GM06990 (cell line): ENCODE results near the gene MED31.

ENCODE experiments used
- DNase-seq: peaks from one replicate; pipeline ENCODE4 v3.0.0-alpha.2; 2011; ENCODE audit not compliant: insufficient read length; ENCODE audit errors: extremely low read depth
- H3K27me3 ChIP-seq: replicated peaks from 2 replicates; pipeline ENCODE4 v1.6.0; 2011; ENCODE audit warnings: low read length; ENCODE audit not compliant: control insufficient read depth, insufficient read depth
- H3K36me3 ChIP-seq: 2 replicates; pipeline ENCODE4 v1.5.1; 2011; ENCODE audit warnings: low read length; ENCODE audit not compliant: control insufficient read depth, insufficient read depth
- H3K4me3 ChIP-seq: replicated peaks from 2 replicates; pipeline ENCODE4 v1.5.1; 2011; ENCODE audit warnings: low read depth, mild to moderate bottlenecking, control low read depth, low read length
- CTCF ChIP-seq: IDR thresholded peaks from 2 replicates; pipeline ENCODE4 v1.5.1; 2011; ENCODE audit warnings: low read length, control low read depth, mild to moderate bottlenecking, inconsistent platforms; ENCODE audit not compliant: insufficient read depth, poor library complexity, severe bottlenecking

MED31 gene

GRCh38 chr17:6640536-6641246 is 10.7 kb downstream of the MED31 start, which contains the start of the genes KIAA0753 and TXNDC17:
KIAA0753 (minus strand) TSS chr17:6640711; CDS start chr17:6635103, 5,608 bp downstream.
TXNDC17 (plus strand) TSS chr17:6641060; CDS start chr17:6641083, 23 bp downstream.
- Histone ChIP-seq H3K36me3 (no peaks in the 10 kb centered on the region; the same call in 1 of the 2 replicates), H3K27me3 (no peaks in the 10 kb centered on the region), H3K4me3 (peak within 1 kb of the TSS; percentile 73)
- TF ChIP-seq CTCF, result no peak
- DNase-seq, result peak; percentile 98

DNA sequence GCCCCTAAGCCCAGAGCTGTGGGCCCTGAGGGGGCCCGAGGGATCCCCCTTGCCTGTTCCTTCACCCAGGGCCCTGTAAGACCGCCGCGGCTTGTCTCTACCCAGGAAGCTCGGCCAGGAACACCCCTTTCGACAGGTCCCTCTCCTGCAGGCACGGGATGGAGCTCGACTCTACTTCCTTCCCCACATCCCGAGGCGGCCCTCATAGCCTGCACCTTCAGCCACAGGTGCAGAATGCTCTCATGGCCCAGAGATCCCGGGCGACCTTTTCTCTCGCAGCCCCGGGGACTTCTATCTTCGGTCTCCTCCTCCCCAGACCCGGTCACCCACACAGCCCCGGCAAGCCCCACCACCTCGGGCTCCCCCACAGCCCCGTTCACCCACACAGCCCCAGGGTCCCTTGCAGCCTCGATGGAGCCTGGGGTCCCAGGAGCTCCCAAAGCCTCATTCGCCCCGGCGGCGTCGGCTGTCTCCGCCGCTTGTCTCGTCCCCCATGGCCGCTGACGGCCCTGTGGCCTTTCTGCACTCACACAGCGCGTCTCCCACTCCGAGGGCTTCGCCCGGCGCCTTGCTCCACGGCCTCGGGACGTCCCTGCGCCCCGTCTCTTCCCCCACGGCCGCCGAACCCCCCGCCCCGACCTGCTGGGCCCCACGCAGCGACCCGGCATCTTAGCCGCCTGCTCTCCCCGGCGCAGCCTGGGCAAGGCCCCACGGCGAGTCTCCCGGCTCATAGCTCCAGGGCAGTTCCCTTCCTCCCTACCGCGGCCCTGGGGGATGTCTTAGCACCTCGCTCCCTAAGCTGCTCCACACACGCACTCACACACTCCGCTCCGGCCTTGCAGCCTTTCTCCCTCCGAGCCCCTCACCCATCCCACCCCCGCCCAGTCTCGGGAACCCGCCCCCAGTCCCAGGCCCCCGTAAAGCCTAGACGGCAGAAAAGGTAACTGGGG is 11.5 kb downstream of the MED31 start:
- H3K36me3 ChIP-seq, result no peaks in the 10 kb centered on the region; the same call in 1 of the 2 replicates
- no peak for DNase-seq

GRCh38 chr17:6639014-6639585 is 12.3 kb downstream of the MED31 start:
- Histone ChIP-seq H3K36me3 (no peaks in the 10 kb centered on the region), H3K27me3 (no peaks in the 10 kb centered on the region), H3K4me3 (peak overlapping the region; percentile 73)
- DNase-seq, result no peak
- no peak for TF ChIP-seq CTCF

More for the DNA sequence above, 11.5 kb downstream of the MED31 start:
- TF ChIP-seq CTCF, result no peak
- H3K27me3 ChIP-seq, result no peaks in the 10 kb centered on the region
- H3K4me3 ChIP-seq, result peak overlapping the region; percentile 73

GRCh38 chr17:6638046-6638908 is 13.1 kb downstream of the MED31 start:
- TF ChIP-seq CTCF, result no peak
- DNase-seq, result no peak
- H3K4me3 ChIP-seq, result no peak overlapping the region
- H3K36me3 ChIP-seq, result no peaks in the 10 kb centered on the region
- H3K27me3 ChIP-seq, result no peaks in the 10 kb centered on the region

GRCh38 chr17:6637458-6637840 is 14.0 kb downstream of the MED31 start:
- DNase-seq, result no peak
- Histone ChIP-seq H3K36me3 (peaks cover 2% of the 10 kb centered on the region), H3K27me3 (no peaks in the 10 kb centered on the region), H3K4me3 (no peak overlapping the region)
- TF ChIP-seq CTCF, result no peak
